HG03196 (cell line): Measurements from ENCODE around the gene COPS9.

ENCODE experiments used
- ATAC-seq: cut with Tn5 transposase; IDR thresholded peaks from one replicate; pipeline ENCODE4 v1.9.1; 2021; ENCODE audit not compliant: unreplicated experiment

Gene COPS9

GRCh38 chr2:240137596-240138253 lies 1.6 kb upstream of the COPS9 start:
- no peak for ATAC-seq

GRCh38 chr2:240136671-240137292 lies 677 bp upstream of the COPS9 start:
- ATAC-seq: peak; percentile 7

- ATAC-seq: no peak
Observed at GRCh38 chr2:240135706-240136012, 446 bp downstream of the COPS9 start.

- ATAC-seq: no peak
Observed at GRCh38 chr2:240134956-240135520, 1.1 kb downstream of the COPS9 start.

GRCh38 chr2:240134466-240134865 lies 1.6 kb downstream of the COPS9 start:
- no peak for ATAC-seq

- no peak for ATAC-seq
Observed at GRCh38 chr2:240133401-240133800, 2.7 kb downstream of the COPS9 start.

GRCh38 chr2:240132651-240132980 lies 3.5 kb downstream of the COPS9 start:
- no peak for ATAC-seq

- ATAC-seq: no peak
Observed at GRCh38 chr2:240131941-240132650, 4.0 kb downstream of the COPS9 start.

- ATAC-seq: no peak
Observed at GRCh38 chr2:240131296-240131695, 4.8 kb downstream of the COPS9 start.

GRCh38 chr2:240130393-240131195 lies 5.5 kb downstream of the COPS9 start:
- ATAC-seq: no peak

- no peak for ATAC-seq
Observed at GRCh38 chr2:240129731-240130392, 6.2 kb downstream of the COPS9 start.

- ATAC-seq: no peak
Observed at GRCh38 chr2:240129311-240129710, 6.8 kb downstream of the COPS9 start.

GRCh38 chr2:240128608-240129145 lies 7.4 kb downstream of the COPS9 start:
- no peak for ATAC-seq

- ATAC-seq: no peak
Observed at GRCh38 chr2:240127911-240128607, 8.0 kb downstream of the COPS9 start.

GRCh38 chr2:240127191-240127750 lies 8.8 kb downstream of the COPS9 start:
- no peak for ATAC-seq

GRCh38 chr2:240126731-240127130 lies 9.4 kb downstream of the COPS9 start:
- no peak for ATAC-seq

GRCh38 chr2:240125742-240126141 lies 10.4 kb downstream of the COPS9 start:
- ATAC-seq: no peak

- ATAC-seq: no peak
Observed at GRCh38 chr2:240124651-240125030, 11.5 kb downstream of the COPS9 start.

GRCh38 chr2:240123821-240124650 lies 12.1 kb downstream of the COPS9 start:
- no peak for ATAC-seq
